OCI-LY7 (cell line): ENCODE results near the gene PSMC1.

Source experiments
- CTCF ChIP-seq: fragments of 200-600 bp; sonication (generic); conservative IDR thresholded peaks from 2 replicates; pipeline ENCODE4 v1.5.1; 2014; ENCODE audit warnings: mild to moderate bottlenecking, antibody characterized with exemption, low read length, moderate library complexity, mixed read lengths
- EZH2phosphoT487 ChIP-seq: fragments of 200-600 bp; sonication (generic); IDR thresholded peaks from 2 replicates; pipeline ENCODE4 v1.6.1; 2018; ENCODE audit warnings: low read depth, borderline replicate concordance, mild to moderate bottlenecking, mixed run types, antibody characterized with exemption, low read length, moderate library complexity, mixed read lengths

GRCh38 chr14:90276646-90277367 lies 20.5 kb downstream of the PSMC1 start:
- no peak for TF ChIP-seq CTCF
- no peak for TF ChIP-seq EZH2phosphoT487
